COLO829 (cell line): ENCODE results near the gene REP15.
"Not testable (repeated sequence)": the region's sequence is repeated elsewhere in the genome, so short reads cannot be mapped to it uniquely, and the experiment has no call there.

Experiments
- DNase-seq: peaks from one replicate; pipeline ENCODE4 v3.0.0; 2012; ENCODE audit warnings: low spot score

REP15 gene, protein sequence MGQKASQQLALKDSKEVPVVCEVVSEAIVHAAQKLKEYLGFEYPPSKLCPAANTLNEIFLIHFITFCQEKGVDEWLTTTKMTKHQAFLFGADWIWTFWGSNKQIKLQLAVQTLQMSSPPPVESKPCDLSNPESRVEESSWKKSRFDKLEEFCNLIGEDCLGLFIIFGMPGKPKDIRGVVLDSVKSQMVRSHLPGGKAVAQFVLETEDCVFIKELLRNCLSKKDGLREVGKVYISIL

DNA sequence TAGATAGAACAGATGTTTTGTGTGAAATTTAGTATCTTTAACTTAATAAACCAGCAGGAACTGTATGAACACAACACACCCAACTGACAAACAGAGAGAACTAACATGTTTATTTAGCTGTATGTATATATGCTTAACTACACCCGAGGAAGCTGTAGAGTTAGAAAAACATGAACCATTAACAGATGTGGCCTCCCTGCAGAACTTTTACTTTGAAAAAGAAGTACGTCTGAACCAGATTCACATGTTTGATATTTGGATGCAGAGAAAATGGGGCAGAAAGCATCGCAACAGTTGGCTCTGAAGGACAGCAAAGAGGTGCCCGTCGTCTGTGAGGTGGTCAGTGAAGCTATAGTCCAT is at the start of gene REP15:
TSS of gene REP15 (plus strand) at position 155 of the 360 bp plus-strand sequence. CDS start at position 271, 116 bp downstream.
- DNase-seq: no peak

DNA sequence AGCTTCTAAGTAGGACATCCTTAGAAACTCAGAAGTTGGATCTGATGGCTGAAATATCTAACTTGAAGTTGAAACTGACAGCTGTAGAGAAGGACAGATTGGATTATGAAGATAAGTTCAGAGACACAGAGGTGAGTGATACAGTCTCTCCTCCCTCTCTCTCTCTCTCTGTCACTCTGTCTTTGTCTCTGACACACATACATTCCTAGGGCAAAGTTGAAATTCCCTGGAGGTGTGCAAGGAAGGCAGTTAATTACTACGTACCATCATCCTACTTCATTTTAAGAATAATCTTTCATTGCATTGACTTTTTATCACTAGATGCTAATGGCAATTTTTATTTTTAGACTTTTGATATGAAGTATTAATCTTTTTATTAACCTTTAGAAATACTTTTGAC is 46.2 kb upstream of the REP15 start:
- no peak for DNase-seq

DNA sequence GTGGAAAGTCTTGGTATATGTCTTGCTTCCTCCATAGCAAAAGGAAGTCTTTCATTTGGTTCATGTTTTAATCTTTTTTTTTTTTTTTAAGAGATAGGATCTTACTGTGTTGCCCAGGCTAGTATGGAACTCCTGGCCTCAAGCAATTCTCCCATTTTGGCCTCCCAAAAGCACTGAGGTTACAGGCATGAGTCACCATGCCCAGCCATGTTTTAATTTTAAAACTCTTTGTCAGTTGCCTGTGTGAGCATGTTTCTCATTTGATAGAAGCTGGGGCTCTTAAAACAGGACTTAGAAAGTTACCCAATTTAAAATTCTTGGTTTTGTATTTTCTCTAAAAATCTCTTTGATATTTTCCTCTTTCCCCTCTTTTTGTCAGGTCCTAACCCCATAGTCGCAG is 45.0 kb upstream of the REP15 start:
- DNase-seq: no peak

DNA sequence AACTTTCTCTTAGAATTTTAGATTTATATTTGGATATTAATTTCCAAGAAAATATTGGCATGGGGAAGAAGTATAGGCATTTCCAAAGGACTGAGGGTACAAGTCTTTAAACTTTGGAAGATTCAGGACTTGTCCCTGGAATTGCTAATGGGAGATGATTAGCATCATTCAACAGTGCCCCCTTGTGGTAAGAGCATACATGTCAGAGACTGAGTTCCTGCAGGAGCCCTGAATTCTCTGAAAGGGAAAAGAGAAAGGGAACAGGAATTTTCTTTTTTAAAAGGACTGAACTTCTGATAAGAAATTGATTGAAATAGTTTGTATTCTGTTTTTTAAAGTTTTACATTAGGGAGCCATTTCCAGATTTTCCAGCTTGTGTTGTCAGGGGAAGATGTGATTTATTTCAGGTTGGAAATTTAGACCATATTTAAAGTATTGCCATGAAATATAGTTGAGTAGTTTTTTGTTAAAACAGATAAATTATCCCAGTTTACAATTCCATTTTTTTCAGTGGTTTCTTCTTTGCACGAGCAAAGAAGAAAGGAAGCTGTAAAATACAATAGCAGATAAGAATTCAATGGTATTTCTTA is 44.0 kb upstream of the REP15 start:
- peak; percentile 70 for DNase-seq

DNA sequence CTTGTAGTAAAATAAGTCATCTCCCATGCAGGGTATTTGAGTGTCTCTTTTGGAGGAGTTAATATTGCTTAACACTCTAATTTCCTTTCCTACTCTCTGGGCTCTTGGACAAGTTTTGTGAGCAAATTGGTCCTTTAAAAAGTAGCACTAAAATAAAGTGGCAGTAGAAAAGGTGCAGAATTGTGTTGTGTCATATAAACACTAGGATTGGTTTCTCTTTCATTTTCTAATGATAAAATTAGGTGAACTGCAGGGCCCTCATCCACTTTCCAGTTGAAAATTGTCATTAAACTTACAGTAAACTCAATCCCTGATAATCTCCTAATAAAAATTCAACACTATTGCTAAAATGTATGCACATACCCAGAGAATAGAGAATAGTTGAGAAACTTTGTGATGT is 42.6 kb upstream of the REP15 start:
- DNase-seq: no peak

DNA sequence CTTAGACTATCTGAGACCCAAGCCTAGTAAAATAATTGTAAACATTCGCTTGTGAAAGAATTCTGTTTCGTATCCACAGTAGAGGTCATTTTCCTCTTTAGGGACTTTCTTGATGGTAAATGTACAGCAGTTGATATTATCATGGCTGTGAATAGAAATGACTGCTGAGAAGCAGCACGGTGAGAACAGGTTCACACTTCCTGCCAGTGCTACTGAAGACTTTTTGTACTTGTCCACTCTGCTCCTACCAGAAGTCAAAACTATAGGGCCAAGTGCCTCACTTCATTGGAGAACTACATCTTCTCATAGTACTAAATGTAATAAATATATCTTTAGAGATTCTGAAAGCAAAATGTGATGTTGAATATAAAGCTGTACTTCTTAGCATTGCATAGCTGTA is 40.8 kb upstream of the REP15 start:
- not testable (repeated sequence) for DNase-seq

DNA sequence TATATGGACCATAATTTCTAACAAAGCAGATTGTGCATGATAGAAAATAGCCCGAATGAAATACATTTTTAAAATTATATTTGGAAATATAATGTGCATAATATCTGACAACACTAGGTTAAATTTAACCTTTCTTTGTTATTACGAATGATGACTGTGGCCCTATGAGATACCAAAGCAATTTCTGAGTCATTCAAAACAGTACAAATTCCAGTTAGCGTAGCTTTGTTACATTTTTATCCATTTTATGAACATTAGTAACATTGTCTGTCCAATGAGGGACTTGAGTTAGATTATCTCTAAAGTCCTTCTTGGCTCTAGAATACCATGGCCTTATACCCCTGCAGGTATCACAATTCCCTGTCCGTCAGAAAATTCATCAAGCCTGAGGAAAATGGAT is 39.0 kb upstream of the REP15 start:
- DNase-seq: no peak

DNA sequence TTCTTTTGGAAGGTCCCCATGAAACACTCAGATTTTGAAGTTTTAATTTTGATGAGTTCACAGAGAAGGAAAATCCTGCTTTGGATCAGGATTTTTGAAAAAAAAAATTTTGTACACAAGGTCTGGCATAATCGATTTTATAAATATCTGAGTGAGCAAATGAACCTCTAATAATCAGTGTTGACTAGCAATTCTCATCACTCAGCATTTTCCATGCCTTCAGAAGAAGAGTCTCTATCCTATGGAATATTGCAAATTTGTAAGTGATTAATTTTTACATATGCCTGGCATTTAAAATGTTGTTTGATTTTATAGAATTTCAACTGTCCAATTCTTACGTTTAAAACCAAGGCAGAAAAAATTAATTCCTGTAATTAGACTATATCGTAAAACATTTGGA is 30.5 kb upstream of the REP15 start:
- DNase-seq: no peak

DNA sequence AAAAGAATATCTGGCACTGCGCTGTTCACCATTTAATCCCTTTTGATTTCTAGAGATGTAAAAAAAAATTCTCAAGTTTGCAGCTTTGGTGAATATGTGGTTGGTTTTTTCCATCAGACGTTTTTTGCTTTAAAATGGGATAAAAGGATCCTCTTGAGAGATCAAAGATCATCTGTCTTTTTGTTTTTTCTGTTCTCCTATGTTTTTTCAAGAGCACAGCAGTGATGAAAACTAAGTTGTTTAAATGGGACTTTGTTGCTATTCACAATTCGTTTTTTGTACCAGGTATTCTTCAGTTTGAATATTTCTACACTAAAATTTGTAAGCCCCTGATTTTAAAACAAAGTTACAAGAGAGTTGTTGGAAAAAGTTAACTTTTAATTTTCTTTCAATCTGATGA is 29.7 kb upstream of the REP15 start:
- DNase-seq: no peak

DNA sequence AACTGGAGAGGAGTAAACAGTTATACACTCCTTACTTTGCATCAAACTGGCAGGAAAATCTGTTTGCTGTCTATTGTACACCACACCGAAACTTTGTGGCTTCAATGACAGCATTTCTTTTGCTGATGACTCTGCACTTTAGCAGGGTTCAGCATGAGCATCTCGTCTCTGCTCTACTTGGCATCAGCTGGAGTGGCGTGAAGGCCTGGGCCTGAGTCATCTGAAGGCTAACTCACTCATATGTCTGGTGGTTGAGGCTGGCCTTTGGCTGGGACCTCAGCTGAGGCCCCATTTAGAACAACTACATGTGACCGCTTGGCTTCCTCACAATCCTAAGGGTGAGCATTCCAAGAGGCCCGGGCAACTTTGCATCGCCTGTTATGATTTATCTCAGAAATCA is 28.7 kb upstream of the REP15 start:
- no peak for DNase-seq

DNA sequence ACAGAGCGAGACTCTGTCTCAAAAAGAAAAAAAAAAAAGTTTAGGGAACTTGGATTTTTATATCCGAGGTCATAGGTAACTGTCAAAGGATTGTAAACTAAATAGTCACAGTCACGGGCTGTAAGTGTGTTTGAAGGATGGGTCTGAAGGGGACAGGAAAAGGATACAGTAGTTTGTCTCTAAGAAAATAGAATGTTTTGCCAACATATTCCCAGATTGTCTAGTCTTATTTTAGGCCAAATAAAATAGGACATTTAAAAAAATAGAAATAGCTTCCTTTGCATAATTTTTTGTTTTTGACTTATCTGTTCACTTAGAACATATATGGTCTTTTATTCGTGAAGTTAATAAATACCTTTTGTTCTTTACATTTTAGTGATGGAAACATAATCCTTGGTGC is 24.2 kb upstream of the REP15 start:
- no peak for DNase-seq

DNA sequence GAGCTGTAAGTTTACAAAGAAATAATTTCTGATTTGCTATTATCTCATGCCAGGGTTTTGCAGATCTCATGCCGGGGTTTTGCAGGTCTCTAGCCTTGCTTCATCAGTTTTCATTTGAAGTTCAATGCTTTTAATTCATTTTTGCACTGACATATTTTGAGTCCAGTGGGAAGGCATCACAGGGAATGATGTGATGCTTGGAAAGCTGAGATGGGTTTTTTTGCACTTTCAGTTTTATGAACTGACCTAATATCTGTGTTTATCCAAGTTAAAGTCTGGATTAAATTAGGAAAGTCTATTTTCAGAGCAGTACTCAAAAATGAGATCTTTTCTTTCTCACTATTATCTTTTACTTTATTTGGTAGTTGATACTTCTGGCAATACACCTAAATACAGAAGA is 23.6 kb upstream of the REP15 start:
- DNase-seq: no peak

DNA sequence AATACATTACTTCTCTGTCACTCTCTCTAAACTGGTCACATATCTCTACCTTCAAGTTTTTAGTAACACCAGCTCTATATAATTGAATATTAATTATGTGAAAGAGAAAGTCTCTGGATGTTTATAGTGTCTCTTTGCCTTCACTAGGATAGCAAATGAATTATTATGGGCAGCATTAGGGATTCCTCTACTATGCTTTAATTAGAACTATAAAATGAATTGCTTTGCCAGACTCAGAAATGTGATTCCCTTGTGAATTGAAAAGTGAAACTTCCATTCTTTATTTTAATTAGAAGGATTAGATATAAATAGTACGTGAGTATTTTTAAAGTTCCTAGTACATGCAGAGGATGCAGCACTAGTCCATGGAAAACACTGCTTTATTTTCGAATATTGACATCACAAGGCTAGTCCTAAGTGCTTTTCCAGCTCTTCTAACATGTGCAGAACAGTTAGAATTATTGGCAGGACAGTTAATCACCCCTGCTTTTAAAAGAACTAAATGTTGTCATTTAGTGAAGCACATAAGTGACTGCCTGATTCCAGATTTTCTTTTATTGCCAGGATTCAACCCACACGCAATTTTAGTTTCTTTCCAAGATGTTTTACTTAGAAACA is 23.0 kb upstream of the REP15 start:
- no peak for DNase-seq

DNA sequence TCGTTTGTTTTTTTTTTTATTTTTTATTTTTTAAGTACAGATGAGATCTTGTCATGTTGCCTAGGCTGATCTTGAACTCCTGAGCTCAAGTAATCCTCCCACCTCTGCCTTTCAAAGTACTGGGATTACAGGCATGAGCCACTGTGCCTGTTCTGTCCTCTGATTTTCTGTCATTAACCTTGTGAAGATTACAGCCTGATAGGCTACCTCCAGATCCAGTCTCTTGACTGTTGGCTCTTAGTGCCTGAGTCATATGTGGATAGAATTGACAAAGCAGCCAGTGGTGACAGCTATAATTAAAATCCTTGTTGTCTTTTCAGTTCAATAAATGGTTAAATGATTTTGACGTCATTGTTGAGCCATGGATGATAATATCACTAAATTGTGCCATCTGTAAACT is 21.3 kb upstream of the REP15 start:
- DNase-seq: no peak

DNA sequence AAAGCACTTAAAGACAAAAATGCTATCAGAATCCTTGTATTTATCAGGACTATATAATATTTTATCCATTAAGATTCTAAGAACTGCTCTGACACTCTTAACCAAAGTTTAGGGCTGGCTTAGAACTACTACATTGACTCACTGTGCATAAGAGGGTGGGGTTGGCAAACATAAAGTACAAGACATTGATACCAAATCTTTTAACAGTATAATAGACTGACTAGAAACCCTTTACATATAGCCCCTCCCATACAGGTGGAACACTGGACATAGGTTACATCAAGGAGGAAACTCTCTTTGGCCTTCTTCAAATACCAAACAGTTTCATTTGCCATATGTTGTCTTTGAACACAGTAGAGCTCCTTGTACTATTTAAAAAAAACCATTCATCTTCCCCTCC is 15.6 kb upstream of the REP15 start:
- no peak for DNase-seq

DNA sequence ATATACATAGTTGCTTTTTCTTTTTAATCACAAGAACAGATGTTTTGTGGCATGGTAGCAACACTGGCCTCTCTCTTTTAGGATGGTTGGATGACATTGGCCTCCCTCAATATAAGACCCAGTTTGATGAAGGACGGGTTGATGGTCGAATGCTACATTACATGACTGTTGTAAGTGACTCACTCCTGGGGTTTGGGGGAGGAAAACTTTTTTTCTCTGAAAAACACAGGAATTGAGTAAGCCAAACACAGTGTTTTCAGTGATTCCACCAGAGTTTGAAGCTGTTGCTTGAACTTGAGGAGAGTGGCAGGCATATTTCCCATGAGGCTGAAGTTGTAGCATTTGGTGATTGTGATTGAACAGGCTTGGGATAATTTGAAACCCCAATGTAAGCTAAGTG is 13.7 kb upstream of the REP15 start:
- DNase-seq: no peak

DNA sequence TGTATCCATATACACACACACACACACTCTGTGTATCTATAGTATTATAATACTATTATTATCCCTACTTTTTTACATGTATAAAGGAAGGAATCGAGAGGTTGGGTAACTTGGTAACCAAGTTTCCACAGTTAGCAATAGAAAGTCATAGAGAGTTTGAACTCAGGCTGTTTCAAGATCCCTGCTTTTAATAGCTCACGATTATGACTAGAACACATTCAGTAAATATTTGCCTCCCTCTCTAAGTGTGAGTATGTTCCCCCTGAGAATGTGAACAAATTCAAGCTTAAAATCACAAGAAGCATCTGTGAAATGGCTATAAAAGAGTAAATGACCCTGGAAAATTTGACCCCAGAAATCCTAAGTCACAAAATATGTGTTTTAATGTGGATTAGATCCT is 11.0 kb upstream of the REP15 start:
- no peak for DNase-seq

DNA sequence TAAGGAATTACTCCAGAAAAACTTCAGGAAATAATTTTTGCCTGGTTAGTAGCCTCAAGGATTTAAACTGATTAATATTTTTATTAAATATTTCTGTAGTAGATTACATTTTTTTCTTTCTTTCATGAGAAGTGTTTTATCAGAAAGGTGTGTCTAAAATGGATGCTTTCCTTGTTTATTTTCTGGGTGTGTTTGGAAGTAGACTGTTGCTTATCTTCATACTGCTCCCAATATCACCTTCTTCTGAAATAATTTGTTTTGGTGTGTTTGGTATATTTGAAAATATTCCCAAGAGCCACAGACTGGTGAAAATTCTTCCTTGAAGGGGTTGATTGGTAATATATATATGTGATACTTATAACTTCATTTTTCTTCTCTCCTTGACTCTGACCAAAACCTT is 10.1 kb upstream of the REP15 start:
- no peak for DNase-seq

DNA sequence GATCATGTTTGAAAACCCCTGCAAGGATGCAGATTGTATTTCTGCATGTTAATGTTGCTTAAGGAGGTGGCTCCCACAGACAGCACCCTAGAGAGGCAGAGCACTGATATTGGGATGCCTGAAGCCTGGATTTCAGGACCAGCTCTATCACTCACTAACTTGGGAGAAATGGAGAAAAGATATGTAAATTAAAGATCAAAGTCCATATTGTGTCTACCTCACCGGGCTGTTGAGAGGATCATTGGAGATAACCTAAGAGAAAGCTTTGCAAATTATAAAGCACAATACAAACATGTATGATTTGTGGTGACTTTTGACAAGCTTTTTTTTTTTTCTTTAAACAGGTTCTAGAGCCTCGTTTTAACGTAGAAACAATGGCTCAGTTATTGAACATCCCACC is 7.6 kb upstream of the REP15 start:
- DNase-seq: no peak

DNA sequence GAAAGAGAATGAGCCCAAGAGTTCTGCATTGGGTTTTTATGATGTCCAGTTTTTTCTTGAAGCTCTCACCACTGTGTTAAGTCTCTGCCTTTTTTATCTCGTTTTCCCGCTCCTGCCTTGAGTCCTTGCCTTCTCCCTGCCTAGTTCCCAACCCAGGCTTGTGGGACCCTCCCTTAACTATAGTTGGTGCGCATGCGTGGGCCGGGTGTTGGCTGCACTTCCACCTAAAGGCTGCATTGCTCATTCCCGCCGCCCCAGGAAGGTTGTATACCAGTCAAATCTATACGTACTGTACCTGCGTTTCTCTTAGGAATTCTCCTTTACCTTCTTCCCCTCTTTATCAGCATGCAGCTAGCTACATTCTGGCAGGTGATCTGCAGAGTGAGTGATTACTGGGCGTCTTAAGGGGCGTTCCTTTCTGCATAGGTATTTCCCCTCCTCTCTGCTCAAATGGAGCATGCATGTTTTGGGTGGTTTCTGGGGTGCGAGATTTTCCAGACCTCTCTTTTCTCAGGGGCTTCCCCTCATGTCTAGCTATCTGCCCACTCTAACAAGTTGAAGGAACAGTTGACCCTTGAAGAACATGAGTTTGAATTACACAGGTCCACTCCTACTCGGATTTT is 6.6 kb upstream of the REP15 start:
- no peak for DNase-seq

DNA sequence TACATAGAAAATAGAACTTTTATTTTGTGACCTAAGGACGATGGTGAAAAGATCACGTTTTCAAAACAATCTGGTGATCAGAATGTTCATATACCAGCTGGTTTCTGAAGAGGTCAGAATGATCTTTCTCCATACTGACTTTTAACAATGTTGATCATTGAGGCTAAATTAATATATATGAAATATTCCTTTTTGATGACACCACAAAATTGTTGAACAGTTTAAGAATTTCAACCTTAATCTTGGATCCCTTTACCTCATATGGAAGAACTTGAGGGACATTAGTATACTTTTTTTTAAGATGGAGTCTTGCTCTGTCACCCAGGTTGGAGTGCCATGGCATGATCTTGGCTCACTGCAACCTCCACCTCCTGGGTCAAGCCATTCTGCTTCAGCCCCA is 2.8 kb upstream of the REP15 start:
- no peak for DNase-seq

DNA sequence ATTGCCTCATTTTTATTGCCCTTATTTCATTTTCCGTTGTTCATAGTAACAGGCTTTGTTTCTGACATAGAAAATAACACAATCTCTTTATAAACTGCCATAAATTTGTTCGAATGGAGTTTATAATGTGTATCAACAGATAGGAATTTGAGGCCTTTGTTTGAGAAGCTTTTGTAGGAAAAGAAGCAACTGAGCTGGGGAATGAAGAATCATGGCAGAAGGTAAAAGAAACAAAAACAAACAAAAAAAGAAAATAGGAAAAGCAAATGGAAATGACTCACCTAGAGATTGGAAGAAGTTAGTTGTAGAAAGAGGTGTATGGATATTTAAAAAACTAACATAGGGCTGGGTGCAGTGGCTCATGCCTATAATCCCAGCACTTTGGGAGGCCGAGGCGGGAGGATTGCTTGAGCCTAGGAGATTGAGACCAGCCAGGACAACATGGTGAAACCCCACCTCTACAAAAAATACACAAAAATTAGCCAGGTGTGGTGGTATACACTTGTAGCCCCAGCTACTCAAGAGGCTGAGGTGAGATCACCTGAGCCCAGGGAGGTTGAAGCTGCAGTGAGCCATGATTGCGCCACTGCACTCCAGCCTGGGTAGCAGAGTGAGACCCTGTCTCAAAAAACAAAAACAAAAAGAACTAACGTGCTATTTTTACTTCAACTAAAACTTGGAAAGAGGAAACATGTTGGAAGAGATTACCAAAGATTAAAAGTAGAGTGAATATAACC is 523 bp upstream of the REP15 start:
- no peak for DNase-seq
